ENCODE results near the gene ABLIM2. TPM values are rescaled to one million over a fixed set of nuclear protein-coding genes. Genes with fewer than 3 reads are reported as not detected.

The ABLIM2 gene
- total and polyA plus RNA-seq, 10 of the 15 experiments (the other 5 are each of a cell fraction or from before 2014, with no cell fraction given): 0.03 to 0.15 (median 0.05) TPM; not detected in 7

GRCh38 chr4:7979652-7979968 is 179.0 kb downstream of the ABLIM2 start:
- no peaks in the 10 kb centered on the region for H4K20me1 ChIP-seq (ENCODE audit: control insufficient read depth, insufficient read depth)
- RAD21 ChIA-PET (ENCODE audit: unreplicated experiment): no interaction called here
- FAIRE-seq (no peak), ATAC-seq (no peak), DNase-seq (ENCODE audit: low read depth, low spot score) (no peak)
- intact Hi-C loops (cut with micrococcal nuclease; ENCODE audit: unreplicated experiment): no loop called here
- no peak overlapping the region for H3K9ac ChIP-seq (ENCODE audit: control insufficient read depth, insufficient read depth, low read length)
- WGBS (ENCODE audit: insufficient coverage, insufficient replicate concordance, low lambda C conversion rate, missing lambda C conversion rate): 18% methylated on average over 4 of the region's 4 CpGs
- CTCF ChIA-PET: no interaction called here
- no peaks in the 10 kb centered on the region for H3K36me3 ChIP-seq (ENCODE audit: control insufficient read depth in 2 of 2, insufficient read depth in 2 of 2, low read length in 1 of 2)
- H3K9me3 ChIP-seq (replicated peaks; ENCODE audit: control insufficient read depth, insufficient read depth, low read length): no peaks in the 10 kb centered on the region
- no peak overlapping the region for H2AFZ ChIP-seq (ENCODE audit: control insufficient read depth, low read depth, low read length)
- H3K4me3 ChIP-seq: no peak overlapping the region
- in situ Hi-C loops (cut with MboI): no loop called here
- no peaks in the 10 kb centered on the region; a peak in 1 of 4 replicates for H3K27me3 ChIP-seq (replicated peaks in 1 of 2; ENCODE audit: control insufficient read depth in 2 of 2, insufficient read depth in 2 of 2, low read length in 1 of 2)
- BruUV-seq (replicated peaks): no TSS peak
- SMC1A ChIA-PET (ENCODE audit: uncharacterized antibody, unreplicated experiment): interaction anchor here (1.8 kb wide), 1 partner anchor 177 kb away, joined by 4 read pairs; no protein-coding TSS in a partner anchor
- TF ChIP-seq SPI1 (IDR thresholded peaks at IDR 0.05; ENCODE audit: borderline replicate concordance, insufficient read depth, low read depth, low read length): 0 out of 2 replicates have a peak, but pooled peaks have one; percentile 24
- no peak for TF ChIP-seq GATAD2B (conservative IDR thresholded peaks at IDR 0.05; ENCODE audit: low read depth)
- no peaks in the 10 kb centered on the region for H3K4me1 ChIP-seq (ENCODE audit: control insufficient read depth, insufficient read depth, low read length)
- H3K4me2 ChIP-seq (ENCODE audit: control insufficient read depth, insufficient read depth): no peak overlapping the region
- no peaks in the 10 kb centered on the region for H3K79me2 ChIP-seq (ENCODE audit: control insufficient read depth, insufficient read depth, low read length)
- POLR2A ChIA-PET: no interaction called here
- no peak overlapping the region for H3K27ac ChIP-seq (ENCODE audit: control insufficient read depth, insufficient read depth)

GRCh38 chr4:7978907-7979651 is 179.5 kb downstream of the ABLIM2 start:
- intact Hi-C loops (cut with micrococcal nuclease; ENCODE audit: unreplicated experiment): no loop called here
- no peak overlapping the region for H2AFZ ChIP-seq (ENCODE audit: control insufficient read depth, low read depth, low read length)
- WGBS (ENCODE audit: insufficient coverage, insufficient replicate concordance, low lambda C conversion rate, missing lambda C conversion rate): 45% methylated on average over 16 of the region's 17 CpGs
- SMC1A ChIA-PET (ENCODE audit: uncharacterized antibody, unreplicated experiment): interaction anchor here (1.3 to 1.8 kb wide), 2 partner anchors 9 to 177 kb away, joined by 3 to 4 read pairs; no protein-coding TSS in a partner anchor
- H3K27ac ChIP-seq (ENCODE audit: control insufficient read depth, insufficient read depth): no peak overlapping the region
- H3K4me2 ChIP-seq (ENCODE audit: control insufficient read depth, insufficient read depth): no peak overlapping the region
- in situ Hi-C loops (cut with MboI): no loop called here
- CTCF ChIA-PET: interaction anchor here (1.4 kb wide), 1 partner anchor 11 kb away, joined by 4 read pairs; no protein-coding TSS in a partner anchor
- H3K79me2 ChIP-seq (ENCODE audit: control insufficient read depth, insufficient read depth, low read length): no peaks in the 10 kb centered on the region
- POLR2A ChIA-PET: no interaction called here
- ATAC-seq (no peak), FAIRE-seq (no peak), DNase-seq (ENCODE audit: low read depth, low spot score) (no peak)
- RAD21 ChIA-PET (ENCODE audit: unreplicated experiment): no interaction called here
- no peaks in the 10 kb centered on the region for H3K36me3 ChIP-seq (ENCODE audit: control insufficient read depth in 2 of 2, insufficient read depth in 2 of 2, low read length in 1 of 2)
- BruUV-seq (replicated peaks): no TSS peak
- no peaks in the 10 kb centered on the region for H3K4me1 ChIP-seq (ENCODE audit: control insufficient read depth, insufficient read depth, low read length)
- no peak overlapping the region for H3K9ac ChIP-seq (ENCODE audit: control insufficient read depth, insufficient read depth, low read length)
- H4K20me1 ChIP-seq (ENCODE audit: control insufficient read depth, insufficient read depth): no peaks in the 10 kb centered on the region
- H3K4me3 ChIP-seq: no peak overlapping the region
- no peaks in the 10 kb centered on the region for H3K9me3 ChIP-seq (replicated peaks; ENCODE audit: control insufficient read depth, insufficient read depth, low read length)
- H3K27me3 ChIP-seq (replicated peaks in 1 of 2; ENCODE audit: control insufficient read depth in 2 of 2, insufficient read depth in 2 of 2, low read length in 1 of 2): no peaks in the 10 kb centered on the region; a peak in 1 of 4 replicates
- no peak for TF ChIP-seq SP1 (IDR thresholded peaks at IDR 0.05; ENCODE audit: low read depth, low read length)
- TF ChIP-seq POLR2A (IDR thresholded peaks at IDR 0.05; ENCODE audit: low read depth, low read length): no peak
- TF ChIP-seq CEBPZ (IDR thresholded peaks at IDR 0.05; ENCODE audit: low read depth, low read length): no peak
- no peak for TF ChIP-seq BCL11A (IDR thresholded peaks at IDR 0.05; ENCODE audit: low read depth, low read length)
- no peak for TF ChIP-seq HSF1 (IDR thresholded peaks at IDR 0.05; ENCODE audit: low read depth, low read length)
- no peak for TF ChIP-seq MTA3 (IDR thresholded peaks at IDR 0.05; ENCODE audit: borderline replicate concordance, low read length)
